ENCODE data around the gene PRKCZ.

PRKCZ gene

DNA sequence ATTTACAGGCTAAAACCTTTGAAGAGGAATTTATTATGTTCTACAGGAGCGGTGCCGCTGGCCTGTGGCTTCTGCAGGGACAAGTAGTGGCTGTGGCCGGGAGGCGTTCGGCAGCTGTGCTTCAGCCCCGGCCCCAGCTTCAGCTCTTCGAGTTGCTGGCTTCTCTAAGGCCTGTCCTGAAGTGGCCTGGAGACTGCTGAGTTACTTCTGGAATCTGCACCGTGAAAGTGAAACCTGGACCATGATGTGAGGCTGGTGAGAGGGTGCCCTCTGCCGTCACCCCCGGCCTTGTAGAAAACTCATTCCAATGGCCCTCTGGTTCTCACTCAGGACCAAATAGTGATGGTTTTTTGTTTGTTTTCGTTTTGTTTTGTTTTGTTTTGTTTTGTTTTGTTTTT, 48.1 kb downstream of the PRKCZ start:
- H3K36me3 Mint-ChIP-seq (ENCODE audit: low read depth), result no peaks in the 10 kb centered on the region

GRCh38 chr1:2098839-2099785, 48.9 kb downstream of the PRKCZ start:
- H3K27me3 Mint-ChIP-seq (ENCODE audit: low read depth), result no peaks in the 10 kb centered on the region
- H3K27ac Mint-ChIP-seq, result no peak overlapping the region
- no peak for DNase-seq (ENCODE audit: low spot score)
- no peak overlapping the region for H3K4me3 Mint-ChIP-seq
- peaks cover 5% of the 10 kb centered on the region for H3K9me3 Mint-ChIP-seq
- no peaks in the 10 kb centered on the region for H3K4me1 Mint-ChIP-seq (ENCODE audit: low read depth)
- H3K36me3 Mint-ChIP-seq (ENCODE audit: low read depth), result no peaks in the 10 kb centered on the region

More for the DNA sequence above, 48.1 kb downstream of the PRKCZ start:
- no peak for DNase-seq (ENCODE audit: low spot score)
- Mint-ChIP-seq H3K4me1 (ENCODE audit: low read depth) (no peaks in the 10 kb centered on the region), H3K27me3 (ENCODE audit: low read depth) (no peaks in the 10 kb centered on the region), H3K27ac (no peak overlapping the region), H3K9me3 (peaks cover 5% of the 10 kb centered on the region), H3K4me3 (no peak overlapping the region)

DNA sequence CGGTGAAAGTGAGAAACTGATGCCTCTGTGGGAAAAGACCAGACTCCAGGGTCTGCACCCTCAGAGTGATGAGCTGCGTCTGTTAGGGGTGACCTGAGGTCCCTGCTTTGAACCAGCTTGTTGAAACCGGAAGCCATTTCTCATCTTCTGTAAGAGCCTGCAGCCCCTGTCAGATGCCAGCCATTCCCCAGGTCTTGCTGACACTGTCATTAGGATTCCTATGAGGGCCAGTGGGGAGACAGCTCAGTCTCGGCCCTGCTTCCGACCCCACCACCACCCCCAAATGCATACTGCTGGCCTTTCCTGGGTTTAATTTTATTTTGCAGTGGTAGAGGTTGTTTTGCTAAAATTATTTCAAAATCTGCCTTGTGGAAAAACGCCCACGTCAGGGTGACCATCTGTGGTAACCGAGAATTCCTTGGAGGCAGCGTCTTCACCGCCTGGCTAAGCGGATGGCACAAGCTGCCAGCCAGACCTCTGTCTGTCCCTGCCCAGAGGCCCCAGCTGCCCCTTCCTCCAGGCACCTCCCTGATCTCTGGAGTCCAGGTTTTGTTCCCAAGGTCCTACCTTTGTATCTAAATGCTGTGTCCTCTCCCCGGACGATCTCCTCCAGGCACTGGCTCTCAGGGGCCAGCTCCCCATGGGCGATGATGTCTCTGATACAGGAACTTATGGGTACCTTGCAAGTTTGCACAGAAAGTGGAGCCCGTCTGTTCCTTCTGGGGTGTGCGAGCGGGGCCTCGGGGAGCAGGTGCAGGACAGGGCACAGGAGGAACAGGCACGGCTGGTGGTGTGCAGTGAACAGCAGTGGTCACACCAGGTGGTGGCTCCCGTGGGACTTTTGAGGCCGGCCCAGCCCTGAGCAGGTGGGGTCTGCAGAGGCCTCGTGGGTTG, 49.9 kb downstream of the PRKCZ start:
- no peak for DNase-seq (ENCODE audit: low spot score)
- H3K36me3 Mint-ChIP-seq (ENCODE audit: low read depth), result no peaks in the 10 kb centered on the region
- H3K4me1 Mint-ChIP-seq (ENCODE audit: low read depth), result no peaks in the 10 kb centered on the region
- no peak overlapping the region for H3K4me3 Mint-ChIP-seq
- H3K27me3 Mint-ChIP-seq (ENCODE audit: low read depth), result no peaks in the 10 kb centered on the region
- H3K9me3 Mint-ChIP-seq, result peaks cover 5% of the 10 kb centered on the region
- H3K27ac Mint-ChIP-seq, result no peak overlapping the region

- Mint-ChIP-seq H3K4me3 (no peak overlapping the region), H3K27me3 (ENCODE audit: low read depth) (no peaks in the 10 kb centered on the region), H3K9me3 (peaks cover 5% of the 10 kb centered on the region), H3K27ac (no peak overlapping the region), H3K36me3 (ENCODE audit: low read depth) (no peaks in the 10 kb centered on the region), H3K4me1 (ENCODE audit: low read depth) (no peaks in the 10 kb centered on the region)
- DNase-seq (ENCODE audit: low spot score), result no peak
Measured at GRCh38 chr1:2100780-2101108, 50.5 kb downstream of the PRKCZ start.

- Mint-ChIP-seq H3K27ac (no peak overlapping the region), H3K9me3 (peaks cover 5% of the 10 kb centered on the region), H3K4me1 (ENCODE audit: low read depth) (no peaks in the 10 kb centered on the region), H3K4me3 (no peak overlapping the region), H3K27me3 (ENCODE audit: low read depth) (no peaks in the 10 kb centered on the region), H3K36me3 (ENCODE audit: low read depth) (no peaks in the 10 kb centered on the region)
- no peak for DNase-seq (ENCODE audit: low spot score)
Measured at GRCh38 chr1:2101531-2101930, 51.3 kb downstream of the PRKCZ start.

DNA sequence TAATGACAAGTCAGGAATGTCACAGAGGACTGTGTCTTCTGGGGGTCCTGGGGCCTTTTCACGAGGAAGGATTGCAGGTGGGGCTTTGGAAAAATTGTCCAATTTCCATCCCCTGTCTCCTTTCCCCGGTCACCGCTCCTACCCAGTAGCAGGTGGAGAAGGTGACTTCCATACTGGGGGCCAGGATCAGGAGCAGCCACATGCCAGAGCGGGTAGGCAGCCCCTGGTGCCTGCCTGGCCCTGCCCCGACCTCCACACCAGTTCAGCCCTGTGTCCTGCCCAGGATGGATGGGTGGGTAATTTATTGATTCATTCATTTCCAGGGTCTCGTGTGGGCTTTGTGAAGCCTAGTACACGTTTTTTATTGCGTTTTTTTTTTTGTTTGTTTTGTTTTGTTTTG, 51.7 kb downstream of the PRKCZ start:
- Mint-ChIP-seq H3K4me1 (ENCODE audit: low read depth) (no peaks in the 10 kb centered on the region), H3K9me3 (peaks cover 5% of the 10 kb centered on the region), H3K4me3 (no peak overlapping the region), H3K36me3 (ENCODE audit: low read depth) (no peaks in the 10 kb centered on the region), H3K27ac (no peak overlapping the region), H3K27me3 (ENCODE audit: low read depth) (no peaks in the 10 kb centered on the region)
- no peak for DNase-seq (ENCODE audit: low spot score)

DNA sequence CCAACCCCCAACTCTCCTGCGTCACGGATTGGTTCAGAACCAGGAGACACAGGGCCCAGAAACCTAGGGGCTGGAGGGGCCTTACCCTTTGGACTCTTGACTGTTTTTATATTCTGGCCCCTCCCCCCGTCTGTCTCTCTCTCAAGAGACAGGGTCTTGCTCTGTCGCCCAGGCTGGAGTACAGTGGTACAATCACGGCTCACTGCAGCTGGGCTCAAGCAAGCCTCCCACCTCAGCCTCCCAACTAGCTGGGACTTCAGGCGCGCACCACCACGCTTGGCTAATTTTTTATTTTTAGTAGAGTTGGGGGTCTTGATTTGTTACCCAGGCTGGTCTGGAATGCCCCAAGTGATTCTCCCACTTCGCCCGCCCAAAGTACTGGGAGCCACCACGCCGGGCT, 52.5 kb downstream of the PRKCZ start:
- Mint-ChIP-seq H3K4me3 (no peak overlapping the region), H3K27ac (no peak overlapping the region), H3K9me3 (peaks cover 4% of the 10 kb centered on the region), H3K4me1 (ENCODE audit: low read depth) (no peaks in the 10 kb centered on the region), H3K27me3 (ENCODE audit: low read depth) (no peaks in the 10 kb centered on the region), H3K36me3 (ENCODE audit: low read depth) (no peaks in the 10 kb centered on the region)
- no peak for DNase-seq (ENCODE audit: low spot score)

DNA sequence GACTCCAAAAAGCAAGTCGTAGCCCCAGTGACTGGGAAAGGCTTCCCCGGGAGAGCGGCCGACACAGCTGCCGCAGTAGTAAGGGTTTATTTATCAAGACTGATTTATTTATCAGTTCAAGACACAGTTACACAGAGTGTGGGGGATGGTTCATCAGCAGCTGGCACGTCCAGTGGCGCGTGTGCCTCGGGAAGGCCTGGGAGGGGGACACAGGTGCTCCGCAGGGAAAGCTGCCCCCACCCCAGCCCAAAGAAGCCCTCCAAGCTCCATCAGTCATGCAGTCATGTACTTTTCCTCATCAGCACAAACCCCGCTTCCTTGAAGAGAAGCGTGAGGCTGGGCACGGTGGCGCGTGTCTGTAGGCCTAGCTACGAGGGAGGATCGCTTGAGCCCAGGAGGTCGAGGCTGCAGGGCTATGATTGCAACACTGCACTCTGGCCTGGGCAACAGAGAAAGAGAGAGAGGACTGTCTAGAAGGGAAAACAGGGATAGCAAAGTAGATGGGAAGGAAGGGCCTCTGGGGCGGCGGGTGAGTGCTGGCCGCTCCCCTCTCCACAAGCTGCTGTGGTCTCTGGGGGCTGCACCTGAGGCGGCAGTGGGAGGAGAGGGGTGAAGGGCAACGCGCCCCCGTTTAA, 53.2 kb downstream of the PRKCZ start:
- no peaks in the 10 kb centered on the region for H3K36me3 Mint-ChIP-seq (ENCODE audit: low read depth)
- H3K27ac Mint-ChIP-seq, result no peak overlapping the region
- no peaks in the 10 kb centered on the region for H3K9me3 Mint-ChIP-seq
- H3K4me3 Mint-ChIP-seq, result no peak overlapping the region
- no peaks in the 10 kb centered on the region for H3K27me3 Mint-ChIP-seq (ENCODE audit: low read depth)
- no peak for DNase-seq (ENCODE audit: low spot score)
- H3K4me1 Mint-ChIP-seq (ENCODE audit: low read depth), result no peaks in the 10 kb centered on the region

- H3K27me3 Mint-ChIP-seq (ENCODE audit: low read depth), result no peaks in the 10 kb centered on the region
- no peak overlapping the region for H3K4me3 Mint-ChIP-seq
- DNase-seq (ENCODE audit: low spot score), result no peak
- H3K4me1 Mint-ChIP-seq (ENCODE audit: low read depth), result no peaks in the 10 kb centered on the region
- H3K9me3 Mint-ChIP-seq, result no peaks in the 10 kb centered on the region
- H3K27ac Mint-ChIP-seq, result no peak overlapping the region
- H3K36me3 Mint-ChIP-seq (ENCODE audit: low read depth), result no peaks in the 10 kb centered on the region
Measured at GRCh38 chr1:2103901-2104590, 53.8 kb downstream of the PRKCZ start.

GRCh38 chr1:2104621-2105427, 54.6 kb downstream of the PRKCZ start:
- Mint-ChIP-seq H3K4me1 (ENCODE audit: low read depth) (no peaks in the 10 kb centered on the region), H3K36me3 (ENCODE audit: low read depth) (no peaks in the 10 kb centered on the region), H3K27ac (no peak overlapping the region), H3K9me3 (no peaks in the 10 kb centered on the region), H3K4me3 (no peak overlapping the region), H3K27me3 (ENCODE audit: low read depth) (no peaks in the 10 kb centered on the region)
- no peak for DNase-seq (ENCODE audit: low spot score)

- Mint-ChIP-seq H3K27me3 (ENCODE audit: low read depth) (no peaks in the 10 kb centered on the region), H3K4me3 (no peak overlapping the region), H3K4me1 (ENCODE audit: low read depth) (no peaks in the 10 kb centered on the region), H3K27ac (no peak overlapping the region), H3K36me3 (ENCODE audit: low read depth) (no peaks in the 10 kb centered on the region), H3K9me3 (no peaks in the 10 kb centered on the region)
- no peak for DNase-seq (ENCODE audit: low spot score)
Measured at GRCh38 chr1:2105781-2106524, 55.7 kb downstream of the PRKCZ start.

DNA sequence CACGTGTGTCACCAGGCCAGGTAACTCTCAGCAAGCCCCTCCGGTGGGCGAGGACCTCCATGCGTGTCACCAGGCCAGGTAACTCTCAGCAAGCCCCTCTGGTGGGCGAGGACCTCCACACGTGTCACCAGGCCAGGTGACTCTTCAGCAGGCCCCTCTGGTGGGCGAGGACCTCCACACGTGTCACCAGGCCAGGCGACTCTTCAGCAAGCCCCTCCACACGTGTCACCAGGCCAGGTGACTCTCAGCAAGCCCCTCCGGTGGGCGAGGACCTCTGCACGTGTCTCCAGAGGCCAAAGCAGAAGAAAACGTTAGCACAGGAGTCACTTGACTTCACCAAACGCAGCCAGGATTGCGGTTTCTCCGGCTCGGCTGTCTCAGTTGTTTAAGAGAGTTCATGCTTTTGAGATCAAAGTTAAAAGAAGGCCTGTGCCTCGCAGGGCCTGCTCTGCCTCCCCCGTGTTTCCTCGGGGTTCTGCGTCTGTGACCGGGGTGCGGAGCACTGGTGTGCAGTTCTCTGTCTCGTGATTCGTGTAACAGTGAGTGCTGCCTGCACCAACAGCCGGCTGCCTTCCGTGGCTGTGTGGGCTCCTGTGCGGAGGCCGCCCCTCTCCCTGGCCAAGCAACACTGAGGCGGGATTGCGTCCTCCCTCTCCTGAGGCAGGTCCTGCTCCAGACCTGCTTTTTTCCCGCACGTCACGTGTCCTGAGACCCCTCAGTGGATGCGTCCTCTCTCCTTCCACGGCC, 56.6 kb downstream of the PRKCZ start:
- no peak for DNase-seq (ENCODE audit: low spot score)
- Mint-ChIP-seq H3K27ac (no peak overlapping the region), H3K27me3 (ENCODE audit: low read depth) (no peaks in the 10 kb centered on the region), H3K4me3 (no peak overlapping the region), H3K4me1 (ENCODE audit: low read depth) (no peaks in the 10 kb centered on the region), H3K36me3 (ENCODE audit: low read depth) (no peaks in the 10 kb centered on the region), H3K9me3 (no peaks in the 10 kb centered on the region)
